GM10266 (cell line): ENCODE measurements around the gene COQ3.
A peak's percentile ranks its signal among the peaks of the same experiment; 100 is the strongest.

Experiments
- DNase-seq: peaks from one replicate; pipeline ENCODE4 v3.0.0; 2012; ENCODE audit errors: extremely low spot score
- TF ChIP-seq, protein P1 (sequence below): IDR thresholded peaks from 2 replicates; pipeline ENCODE4 v1.5.1; 2012; ENCODE audit warnings: mild to moderate bottlenecking, low read depth; ENCODE audit not compliant: control insufficient read depth, insufficient read depth; ENCODE audit errors: missing control alignments

COQ3 gene, protein sequence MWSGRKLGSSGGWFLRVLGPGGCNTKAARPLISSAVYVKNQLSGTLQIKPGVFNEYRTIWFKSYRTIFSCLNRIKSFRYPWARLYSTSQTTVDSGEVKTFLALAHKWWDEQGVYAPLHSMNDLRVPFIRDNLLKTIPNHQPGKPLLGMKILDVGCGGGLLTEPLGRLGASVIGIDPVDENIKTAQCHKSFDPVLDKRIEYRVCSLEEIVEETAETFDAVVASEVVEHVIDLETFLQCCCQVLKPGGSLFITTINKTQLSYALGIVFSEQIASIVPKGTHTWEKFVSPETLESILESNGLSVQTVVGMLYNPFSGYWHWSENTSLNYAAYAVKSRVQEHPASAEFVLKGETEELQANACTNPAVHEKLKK

DNA sequence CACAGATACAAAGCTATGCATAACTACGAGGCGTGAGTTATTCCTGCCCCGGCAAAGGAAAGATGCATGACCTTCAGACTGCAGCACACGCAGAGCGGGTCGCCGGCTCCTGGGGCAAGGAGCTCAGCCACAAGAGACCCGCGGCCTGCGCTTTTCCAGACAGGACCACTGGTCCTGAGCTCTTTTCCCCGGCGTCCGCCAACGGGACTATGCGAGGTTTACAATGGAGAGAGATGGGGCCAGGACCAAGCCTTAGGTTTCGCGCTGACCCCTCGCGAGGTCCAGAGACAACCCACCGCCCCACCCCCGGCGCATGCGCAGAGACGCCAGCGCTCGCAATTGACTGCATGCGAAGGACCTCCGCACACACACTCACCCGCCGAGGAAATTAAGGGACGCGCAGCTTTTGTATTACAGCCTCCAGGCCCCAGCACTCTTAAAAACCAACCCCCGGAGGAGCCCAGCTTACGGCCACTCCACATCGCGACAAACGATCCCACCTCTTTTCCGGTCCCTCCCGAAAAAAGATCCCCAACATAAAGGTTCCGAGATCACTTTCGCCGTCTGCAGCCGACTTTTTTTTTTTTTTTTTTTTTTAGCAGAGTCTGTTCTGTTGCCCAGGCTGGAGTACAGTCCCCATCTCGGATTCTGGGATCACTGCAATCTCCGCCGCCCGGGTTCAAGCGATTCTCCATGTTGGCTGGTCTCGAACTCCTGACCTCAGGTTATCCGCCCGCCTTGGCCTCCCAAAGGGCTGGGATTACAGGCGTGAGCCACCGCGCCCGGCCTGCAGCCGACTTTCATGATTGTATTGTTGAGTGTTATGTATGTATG, at the start of gene COQ3:
Gene COQ3 (minus strand): TSS at position 498 of the 834 bp plus-strand sequence. CDS start 16 bp downstream, at position 482.
- DNase-seq = peak; percentile 80
- TF ChIP-seq, protein P1, sequence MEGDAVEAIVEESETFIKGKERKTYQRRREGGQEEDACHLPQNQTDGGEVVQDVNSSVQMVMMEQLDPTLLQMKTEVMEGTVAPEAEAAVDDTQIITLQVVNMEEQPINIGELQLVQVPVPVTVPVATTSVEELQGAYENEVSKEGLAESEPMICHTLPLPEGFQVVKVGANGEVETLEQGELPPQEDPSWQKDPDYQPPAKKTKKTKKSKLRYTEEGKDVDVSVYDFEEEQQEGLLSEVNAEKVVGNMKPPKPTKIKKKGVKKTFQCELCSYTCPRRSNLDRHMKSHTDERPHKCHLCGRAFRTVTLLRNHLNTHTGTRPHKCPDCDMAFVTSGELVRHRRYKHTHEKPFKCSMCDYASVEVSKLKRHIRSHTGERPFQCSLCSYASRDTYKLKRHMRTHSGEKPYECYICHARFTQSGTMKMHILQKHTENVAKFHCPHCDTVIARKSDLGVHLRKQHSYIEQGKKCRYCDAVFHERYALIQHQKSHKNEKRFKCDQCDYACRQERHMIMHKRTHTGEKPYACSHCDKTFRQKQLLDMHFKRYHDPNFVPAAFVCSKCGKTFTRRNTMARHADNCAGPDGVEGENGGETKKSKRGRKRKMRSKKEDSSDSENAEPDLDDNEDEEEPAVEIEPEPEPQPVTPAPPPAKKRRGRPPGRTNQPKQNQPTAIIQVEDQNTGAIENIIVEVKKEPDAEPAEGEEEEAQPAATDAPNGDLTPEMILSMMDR = no peak

- DNase-seq = peak; percentile 15
- TF ChIP-seq, protein P1 = peak; percentile 50
Observed at GRCh38 chr6:99434702-99435530, 40.9 kb upstream of the COQ3 start.

GRCh38 chr6:99432877-99433276, 38.9 kb upstream of the COQ3 start:
- TF ChIP-seq, protein P1 = no peak
- no peak for DNase-seq

DNA sequence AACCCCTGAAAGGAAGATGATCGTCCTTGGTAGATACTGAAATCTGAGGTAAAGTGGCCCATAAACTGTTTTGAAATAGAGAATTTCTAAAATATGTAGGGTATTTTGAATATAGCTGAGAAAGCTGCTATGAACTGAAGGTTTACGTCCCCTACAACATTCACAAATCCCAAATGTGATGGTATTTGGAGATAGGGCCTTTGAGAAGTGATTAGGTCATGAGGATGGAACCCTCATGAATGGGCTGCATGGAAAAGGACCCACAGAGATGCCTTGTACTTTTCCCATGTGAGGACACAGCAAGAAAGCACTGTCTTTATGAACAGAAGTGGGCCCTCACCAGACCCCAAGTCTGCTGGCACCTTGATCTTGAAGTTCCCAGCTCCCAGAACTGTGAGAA, 37.9 kb upstream of the COQ3 start:
- TF ChIP-seq, protein P1 = no peak
- DNase-seq = no peak

GRCh38 chr6:99427988-99428387, 34.0 kb upstream of the COQ3 start:
- TF ChIP-seq, protein P1 = no peak
- no peak for DNase-seq

DNA sequence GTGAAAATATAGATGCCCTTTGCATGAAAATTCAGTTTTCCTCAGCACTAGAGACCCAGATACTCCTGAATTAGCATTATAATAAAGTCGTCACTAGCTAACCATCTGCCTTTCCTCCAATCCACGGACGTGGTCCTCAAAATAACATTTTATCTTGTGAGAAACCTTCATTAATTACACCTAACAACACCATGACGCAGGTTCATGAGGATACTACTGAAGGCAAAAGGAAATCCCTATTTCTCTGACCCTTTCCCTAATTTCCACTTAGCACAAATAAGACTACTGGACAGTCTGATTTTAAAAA, 32.4 kb upstream of the COQ3 start:
- DNase-seq = no peak
- TF ChIP-seq, protein P1 = no peak
